GM19455 (cell line): ENCODE results near the gene RXFP2.

Experiments used
- ATAC-seq: cut with Tn5 transposase; IDR thresholded peaks from one replicate; pipeline ENCODE4 v1.9.1; 2021; ENCODE audit not compliant: unreplicated experiment

The RXFP2 gene

DNA sequence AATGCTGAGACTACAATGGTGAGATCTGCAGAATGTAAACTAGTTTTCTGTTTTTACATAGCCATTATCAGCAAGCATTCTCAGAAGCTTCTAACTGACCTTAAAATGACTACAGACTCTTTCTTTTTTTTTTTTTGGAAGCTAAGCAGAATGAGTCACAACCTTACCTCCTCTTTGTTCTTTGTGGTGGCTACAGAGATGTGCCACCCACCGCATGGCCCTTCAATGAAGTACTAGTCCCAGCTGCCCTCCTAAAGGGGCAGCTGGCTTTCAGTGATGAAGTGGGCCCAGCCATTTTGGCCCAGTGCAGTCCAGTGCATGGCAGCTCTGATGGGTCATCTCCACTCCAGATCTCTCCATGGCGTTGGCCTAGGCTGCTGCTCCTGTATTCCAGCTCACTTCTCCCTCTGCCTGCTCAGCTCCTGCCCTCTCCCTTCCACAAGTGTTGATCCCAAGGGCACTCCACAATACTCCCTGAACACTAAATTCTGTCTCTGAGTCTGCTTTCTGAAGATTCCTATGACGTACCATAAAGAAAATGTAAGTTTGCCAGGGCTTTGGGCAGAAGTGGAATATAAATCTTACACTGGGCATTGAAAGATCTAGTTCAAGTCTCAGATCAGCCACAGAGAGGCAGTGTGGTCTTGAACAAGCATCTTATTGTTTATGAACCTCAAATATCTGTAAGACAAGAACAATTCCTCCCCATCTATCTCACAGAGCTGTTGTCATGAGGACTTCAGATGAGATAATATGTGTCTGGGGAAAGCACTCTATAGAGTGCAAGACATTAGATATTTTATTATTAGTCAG lies 85.6 kb downstream of the RXFP2 start:
- no peak for ATAC-seq

DNA sequence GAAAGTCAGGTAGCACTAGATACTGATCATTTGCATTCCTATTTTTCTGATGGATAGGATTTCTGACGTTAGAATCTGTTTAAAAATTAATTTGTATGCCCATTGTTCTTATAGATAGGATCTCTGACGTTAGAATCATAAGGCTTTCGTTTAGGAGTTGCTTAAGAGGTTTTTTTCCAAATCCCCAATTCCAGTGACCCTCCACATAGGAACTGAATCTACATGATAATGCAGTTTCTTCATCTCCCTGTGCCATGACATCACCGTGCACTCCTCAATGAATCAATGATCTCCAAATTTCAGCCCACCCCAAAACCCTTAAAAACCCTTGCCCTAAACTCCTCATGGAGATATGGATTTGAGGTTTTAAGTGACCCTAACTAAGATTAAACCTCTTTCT lies 87.2 kb downstream of the RXFP2 start:
- ATAC-seq: no peak

DNA sequence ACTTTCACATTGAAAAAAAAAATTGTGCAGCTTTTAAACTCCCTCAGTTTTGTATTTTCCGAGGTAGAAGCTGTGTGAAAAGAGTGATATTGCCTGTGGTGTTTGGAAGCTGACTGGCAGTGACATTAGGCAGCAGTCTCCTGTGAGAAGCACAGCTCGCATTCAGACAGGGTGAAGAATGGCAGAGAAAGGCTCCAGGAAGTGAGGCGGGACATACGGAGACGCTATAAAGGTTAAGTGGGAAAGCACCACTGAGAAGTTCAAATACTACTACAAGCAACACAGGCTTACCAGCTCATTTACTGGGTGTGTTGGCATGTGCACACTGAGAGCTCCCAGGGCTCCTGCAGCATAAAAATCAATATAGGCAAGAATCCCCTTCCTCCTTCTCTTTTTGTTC lies 88.4 kb downstream of the RXFP2 start:
- ATAC-seq: no peak

DNA sequence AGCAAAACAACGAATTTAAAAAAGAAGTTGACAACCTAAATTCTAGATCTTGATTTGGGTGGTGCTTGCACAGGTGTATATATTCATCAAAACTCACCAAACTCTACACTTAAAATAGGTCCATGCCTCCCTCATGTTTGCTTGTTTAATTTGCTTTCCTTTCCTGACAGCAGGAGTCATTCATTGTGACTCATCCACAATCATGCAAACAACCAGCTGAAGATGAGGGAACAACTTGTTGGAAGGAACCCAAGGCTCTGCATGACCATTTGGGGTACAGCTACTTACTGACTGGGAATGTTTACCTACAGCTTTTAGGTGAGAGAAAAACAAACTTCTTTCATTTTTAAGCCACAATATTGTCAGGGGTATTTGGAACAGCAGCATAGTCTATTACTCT lies 96.6 kb downstream of the RXFP2 start:
- ATAC-seq: no peak

DNA sequence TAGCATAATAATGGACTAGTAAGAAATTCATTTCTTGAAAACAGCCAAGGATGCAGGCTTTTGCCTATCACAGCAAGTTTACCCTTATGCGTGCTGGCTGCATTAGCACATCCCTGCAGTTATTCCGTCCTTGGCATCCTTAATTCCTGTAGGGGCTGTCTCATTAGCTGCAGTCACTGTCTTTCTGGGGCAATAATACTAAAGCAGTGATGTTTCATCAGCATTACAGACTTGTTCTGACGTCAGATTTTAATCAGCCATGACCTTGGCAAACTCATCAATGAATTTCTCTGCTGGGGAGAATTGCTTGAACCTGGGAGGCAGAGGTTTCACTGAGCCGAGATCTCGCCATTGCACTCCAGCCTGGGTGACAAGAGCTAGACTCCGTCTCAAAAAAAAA lies 103.7 kb downstream of the RXFP2 start:
- no peak for ATAC-seq

DNA sequence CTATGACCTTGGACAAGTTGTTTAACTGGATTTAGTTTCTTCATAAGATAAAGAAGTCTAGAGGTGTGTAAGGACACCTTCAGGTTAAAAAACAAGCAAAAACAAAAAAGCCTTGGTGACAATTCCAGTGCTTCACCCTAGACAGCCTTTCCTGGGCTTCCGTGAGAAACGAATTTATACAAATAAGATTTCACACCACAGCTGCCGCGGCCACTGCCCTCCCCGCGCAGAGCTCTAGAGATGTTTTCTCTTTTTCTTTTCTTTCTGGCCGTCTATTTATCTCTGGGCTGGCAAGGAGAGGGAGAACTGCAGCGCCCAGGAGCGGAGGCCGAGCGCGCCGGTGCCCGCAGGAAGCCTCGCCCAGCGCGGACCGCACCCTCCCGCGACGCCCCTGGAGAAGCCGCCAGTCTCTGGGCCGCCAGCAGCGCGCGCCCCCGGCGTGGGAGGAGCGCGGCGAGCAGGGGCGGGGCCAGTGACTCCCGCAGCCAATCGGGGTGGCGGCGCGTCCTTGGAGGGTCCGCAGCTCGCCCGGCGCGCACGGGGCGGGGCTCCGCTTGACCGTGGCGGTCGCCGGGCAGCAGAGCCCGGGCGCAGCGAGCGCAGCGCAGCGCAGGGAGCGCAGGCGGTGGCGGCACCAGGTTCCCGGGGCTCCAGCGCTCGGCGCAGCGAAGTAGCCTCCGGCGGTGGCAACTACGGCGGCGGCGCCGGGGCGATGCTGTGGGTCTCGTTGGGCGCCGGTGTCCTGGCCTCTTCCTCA lies 107.0 kb downstream of the RXFP2 start:
- ATAC-seq: peak; percentile 97

DNA sequence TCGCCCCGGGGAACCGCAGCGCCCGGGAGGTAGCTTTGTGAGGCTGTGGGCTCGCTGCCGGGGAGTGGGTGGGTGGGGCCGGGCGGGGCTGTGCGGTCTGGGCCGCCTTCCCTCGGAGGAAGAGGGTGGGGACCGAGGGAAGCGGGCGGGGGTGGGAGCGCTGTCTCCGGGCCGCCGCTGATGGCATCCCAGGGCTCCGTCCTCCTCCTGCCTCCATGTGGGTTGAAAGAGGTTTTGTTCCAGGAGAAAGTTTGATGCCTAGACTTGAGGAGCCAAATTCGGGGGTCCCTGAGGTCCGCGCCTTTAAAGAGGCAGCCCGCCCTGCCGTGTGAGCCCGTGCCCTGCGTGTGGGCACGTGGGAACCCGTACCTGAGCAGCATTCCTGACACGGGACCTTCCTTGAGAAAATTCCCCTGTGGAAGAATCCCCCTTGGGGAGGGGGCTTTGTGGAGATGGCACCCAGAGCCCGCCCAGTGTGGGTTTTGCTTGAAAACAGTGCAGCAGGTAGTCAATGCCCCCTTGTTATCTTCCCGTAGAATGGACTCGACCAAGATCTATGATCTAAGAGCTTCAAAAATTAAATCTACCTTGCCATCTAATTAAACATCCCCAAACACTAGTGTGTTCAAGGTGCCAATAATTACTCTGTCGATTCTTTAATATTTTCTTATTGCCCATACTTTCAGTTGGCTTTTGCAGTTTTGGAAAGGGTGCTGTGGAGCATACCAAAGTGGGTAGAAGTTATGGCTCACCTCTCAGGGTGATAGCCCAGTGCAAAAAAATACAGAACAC lies 107.8 kb downstream of the RXFP2 start:
- no peak for ATAC-seq

DNA sequence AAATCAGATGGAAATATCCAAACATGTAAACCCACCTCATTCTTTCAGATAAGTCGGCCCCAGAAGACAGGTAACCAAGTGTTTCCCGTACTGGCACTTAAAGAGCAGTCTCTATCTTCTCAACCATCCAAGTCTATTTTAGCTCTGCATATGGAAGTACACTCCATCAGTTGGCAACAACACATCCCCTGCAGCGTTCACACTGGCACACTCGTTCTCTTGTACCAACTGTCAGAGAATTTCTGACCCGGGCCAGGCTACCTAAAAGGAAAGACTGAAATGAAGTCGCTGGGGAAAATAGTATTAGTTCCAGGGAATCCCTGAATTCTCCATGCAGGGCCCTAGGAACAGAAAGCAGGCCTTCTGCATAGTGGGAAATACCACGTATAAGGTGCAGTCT lies 109.3 kb downstream of the RXFP2 start:
- ATAC-seq: no peak

DNA sequence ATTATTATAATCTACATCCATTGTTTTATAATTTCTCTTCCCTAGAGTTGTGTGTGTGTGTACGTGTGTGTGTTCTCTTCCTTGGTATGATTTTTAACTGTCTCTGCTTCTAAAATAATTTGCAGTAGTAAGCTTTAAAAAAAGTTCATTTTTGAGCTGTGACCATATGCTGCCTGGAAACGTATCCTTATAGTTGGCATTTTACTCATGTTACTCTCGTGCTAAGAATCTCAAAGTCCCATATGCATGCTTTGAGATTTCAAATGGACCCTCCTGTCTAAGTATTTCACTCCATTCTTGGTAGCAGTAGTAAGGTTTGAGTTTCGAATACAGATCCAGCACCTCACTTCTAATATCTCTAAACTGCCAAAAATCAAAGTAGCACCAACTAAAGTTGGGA lies 109.9 kb downstream of the RXFP2 start:
- no peak for ATAC-seq

DNA sequence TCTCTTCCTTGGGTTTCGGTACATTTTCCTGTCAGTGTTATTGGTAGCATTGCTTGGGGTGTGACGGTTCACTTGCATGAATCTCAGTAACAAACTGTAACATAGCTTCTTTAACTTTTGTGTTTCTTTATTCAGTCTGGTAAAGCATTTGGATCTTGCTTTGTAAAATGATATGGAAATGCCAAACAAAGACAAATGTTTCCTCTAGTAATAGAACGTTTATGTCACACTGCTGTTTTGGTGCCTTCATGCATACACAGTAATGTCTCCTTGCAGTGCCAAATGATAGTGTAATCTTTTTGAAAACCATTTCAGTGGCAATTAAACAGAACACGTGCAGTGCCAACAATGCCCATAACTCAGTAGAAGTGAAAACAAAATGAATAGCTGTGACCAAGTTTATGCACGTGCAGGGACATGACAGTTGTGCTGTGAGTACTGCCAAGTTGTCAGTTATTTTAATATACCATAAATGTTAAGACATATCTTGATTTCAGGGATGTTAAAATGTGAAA lies 110.8 kb downstream of the RXFP2 start:
- no peak for ATAC-seq

DNA sequence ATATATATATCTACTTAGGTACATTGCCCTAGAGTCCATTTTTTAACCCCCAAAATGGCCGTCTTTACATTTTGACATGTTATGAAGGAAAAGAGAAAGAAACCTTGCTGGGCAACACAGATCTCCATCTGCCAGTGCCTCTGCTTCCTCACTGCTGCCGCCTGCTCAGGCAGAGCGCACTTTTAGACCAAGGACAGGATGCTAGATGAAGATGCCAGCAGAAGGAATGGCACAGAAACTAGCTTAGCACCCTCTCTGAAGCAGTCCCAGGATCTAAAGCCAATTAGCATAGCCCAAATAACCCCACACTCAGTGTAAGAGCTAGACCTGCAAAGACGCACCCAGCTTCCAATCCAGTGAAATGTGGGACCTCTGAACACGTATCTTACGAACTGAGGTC lies 111.9 kb downstream of the RXFP2 start:
- no peak for ATAC-seq
